Tibial nerve (tissue), 4 donors: ENCODE measurements around the gene TMEM132D. TPM values are rescaled to one million over a fixed set of nuclear protein-coding genes. Genes with fewer than 3 reads are reported as not detected.

ENCODE experiments used
- DNase-seq, 2 donors: peaks; one replicate each; pipeline ENCODE4 v3.0.0-alpha.2; 2019; ENCODE audit warnings: low spot score in 2 of 2
- H3K27ac ChIP-seq, 4 donors: fragments of 200-600 bp; sonication (generic) in 3 of 4; one replicate each; pipeline ENCODE4 v1.5.1; 2017 to 2019; ENCODE audit warnings: mild to moderate bottlenecking in 1 of 4
- H3K27me3 ChIP-seq, 2 donors: fragments of 200-600 bp; sonication (generic) in 1 of 2; one replicate each; pipeline versions ENCODE4 v1.5.1 to v1.6.0; 2017 to 2019
- H3K36me3 ChIP-seq, 3 donors: fragments of 200-600 bp; sonication (generic); one replicate each; pipeline ENCODE4 v1.5.1; 2018 to 2019
- H3K4me1 ChIP-seq, 4 donors: fragments of 200-600 bp; sonication (generic) in 3 of 4; one replicate each; pipeline ENCODE4 v1.5.1; 2017 to 2019
- H3K4me3 ChIP-seq, 4 donors: fragments of 200-600 bp; sonication (generic) in 3 of 4; one replicate each; pipeline ENCODE4 v1.5.1; 2017 to 2019; ENCODE audit warnings: mild to moderate bottlenecking in 1 of 4, moderate library complexity in 1 of 4
- H3K9me3 ChIP-seq, 4 donors: fragments of 200-600 bp; sonication (generic) in 3 of 4; one replicate each; pipeline ENCODE4 v1.5.1; 2017 to 2019
- CTCF ChIP-seq, 5 experiments: fragments of 200-600 bp in 3 of 5; fragments of 450-650 bp in 2 of 5; sonication (generic) in 3 of 5; IDR thresholded peaks; one replicate each; pipeline ENCODE4 v1.5.1; 2016 to 2019; ENCODE audit warnings: antibody characterized with exemption in 5 of 5, mild to moderate bottlenecking in 3 of 5, moderate library complexity in 2 of 5
- EP300 ChIP-seq, 2 donors: sonication (generic); formaldehyde crosslinking; IDR thresholded peaks; one replicate each; pipeline ENCODE4 v1.6.1; 2017; ENCODE audit warnings: antibody characterized with exemption in 2 of 2, mild to moderate bottlenecking in 1 of 2
- POLR2A ChIP-seq, 2 donors: fragments of 450-650 bp; IDR thresholded peaks; one replicate each; pipeline ENCODE4 v1.6.1; 2017; ENCODE audit warnings: antibody characterized with exemption in 2 of 2, mild to moderate bottlenecking in 2 of 2, moderate library complexity in 2 of 2
- WGBS, 2 donors: methylation state at CpG; one replicate each; pipeline ENCODE4 v1.1.5; 2018; 5-methylcytosine and 5-hydroxymethylcytosine counted together
- total RNA-seq, 4 donors: library from RNA; depleted of rRNA; stranded (reverse); fragments of >200 nt; gene quantifications; one replicate each; pipeline ENCODE4 v1.1.0, GENCODE V29; 2016

The TMEM132D gene
- total RNA-seq, 4 donors from 2014 or later: under 0.01 to 0.21 TPM; not detected in 2

- Histone ChIP-seq H3K9me3 (peaks cover 0 to 13% (median 0%) of the 10 kb centered on the region in 4 donors), H3K4me1 (no peaks in the 10 kb centered on the region), H3K36me3 (no peaks in the 10 kb centered on the region), H3K27me3 (no peaks in the 10 kb centered on the region), H3K4me3 (no peak overlapping the region), H3K27ac (no peak overlapping the region)
- 61 to 67% methylated on average over 4 of the region's 4 CpGs for WGBS, 2 donors
- TF ChIP-seq EP300 (IDR thresholded peaks at IDR 0.05) (no peak), CTCF (IDR thresholded peaks at IDR 0.05) (no peak), POLR2A (IDR thresholded peaks at IDR 0.05) (no peak)
- DNase-seq: no peak
These were observed 530.1 kb downstream of the TMEM132D start for GRCh38 chr12:129373746-129374145.

GRCh38 chr12:129372876-129373275 is 530.9 kb downstream of the TMEM132D start:
- H3K27ac ChIP-seq: no peak overlapping the region
- TF ChIP-seq POLR2A (IDR thresholded peaks at IDR 0.05) (no peak), EP300 (IDR thresholded peaks at IDR 0.05) (no peak), CTCF (IDR thresholded peaks at IDR 0.05) (no peak)
- no peak overlapping the region for H3K4me3 ChIP-seq
- H3K9me3 ChIP-seq: peaks cover 0 to 16% (median 0%) of the 10 kb centered on the region in 4 donors
- H3K27me3 ChIP-seq: no peaks in the 10 kb centered on the region
- no peaks in the 10 kb centered on the region for H3K4me1 ChIP-seq
- H3K36me3 ChIP-seq: no peaks in the 10 kb centered on the region
- WGBS, 2 donors: 73 to 88% methylated on average over 3 of the region's 3 CpGs
- no peak for DNase-seq

GRCh38 chr12:129372348-129372747 is 531.5 kb downstream of the TMEM132D start:
- no peak for TF ChIP-seq POLR2A (IDR thresholded peaks at IDR 0.05)
- TF ChIP-seq CTCF (IDR thresholded peaks at IDR 0.05): no peak
- TF ChIP-seq EP300 (IDR thresholded peaks at IDR 0.05): no peak
- no peak for DNase-seq
- no peaks in the 10 kb centered on the region for H3K27me3 ChIP-seq
- no peak overlapping the region for H3K4me3 ChIP-seq
- H3K9me3 ChIP-seq: peaks cover 0 to 18% (median 0%) of the 10 kb centered on the region in 4 donors
- no peaks in the 10 kb centered on the region for H3K36me3 ChIP-seq
- no peaks in the 10 kb centered on the region for H3K4me1 ChIP-seq
- 78 to 88% methylated on average over 2 of the region's 2 CpGs for WGBS, 2 donors
- H3K27ac ChIP-seq: no peak overlapping the region

- no peak for TF ChIP-seq POLR2A (IDR thresholded peaks at IDR 0.05)
- TF ChIP-seq CTCF (IDR thresholded peaks at IDR 0.05): no peak
- no peak for TF ChIP-seq EP300 (IDR thresholded peaks at IDR 0.05)
- Histone ChIP-seq H3K27ac (no peak overlapping the region), H3K9me3 (peaks cover 0 to 25% (median 0%) of the 10 kb centered on the region in 4 donors)
These were observed 532.6 kb downstream of the TMEM132D start for GRCh38 chr12:129371268-129371667.

GRCh38 chr12:129366656-129367055 is 537.2 kb downstream of the TMEM132D start:
- no peak overlapping the region for H3K4me3 ChIP-seq
- peaks cover 0 to 20% (median 0%) of the 10 kb centered on the region in 4 donors for H3K9me3 ChIP-seq
- no peak for DNase-seq
- H3K36me3 ChIP-seq: no peaks in the 10 kb centered on the region
- TF ChIP-seq POLR2A (IDR thresholded peaks at IDR 0.05): no peak
- TF ChIP-seq EP300 (IDR thresholded peaks at IDR 0.05): no peak
- no peak for TF ChIP-seq CTCF (IDR thresholded peaks at IDR 0.05)
- H3K4me1 ChIP-seq: no peaks in the 10 kb centered on the region
- H3K27ac ChIP-seq: no peak overlapping the region
- 83 to 87% methylated on average over 9 of the region's 9 CpGs for WGBS, 2 donors
- H3K27me3 ChIP-seq: no peaks in the 10 kb centered on the region

More at GRCh38 chr12:129371268-129371667, 532.6 kb downstream of the TMEM132D start:
- DNase-seq: no peak
- no peaks in the 10 kb centered on the region for H3K27me3 ChIP-seq
- H3K36me3 ChIP-seq: no peaks in the 10 kb centered on the region
- H3K4me1 ChIP-seq: no peaks in the 10 kb centered on the region
- H3K4me3 ChIP-seq: no peak overlapping the region
- 69 to 76% methylated on average over 4 of the region's 4 CpGs for WGBS, 2 donors
